VCaP (cell line): ENCODE results near the gene TNNT1.
"Not testable (repeated sequence)": the region's sequence is repeated elsewhere in the genome, so short reads cannot be mapped to it uniquely, and the experiment has no call there.

Experiments used
- H3K27ac ChIP-seq: fragments of 450-650 bp; 2 replicates; pipeline ENCODE4 v1.5.1; 2017
- TF ChIP-seq, protein P1 (sequence below): fragments of 450-650 bp; conservative IDR thresholded peaks from 2 replicates; pipeline ENCODE4 v1.5.1; 2017; ENCODE audit warnings: mild to moderate bottlenecking, moderate library complexity

The TNNT1 gene

DNA sequence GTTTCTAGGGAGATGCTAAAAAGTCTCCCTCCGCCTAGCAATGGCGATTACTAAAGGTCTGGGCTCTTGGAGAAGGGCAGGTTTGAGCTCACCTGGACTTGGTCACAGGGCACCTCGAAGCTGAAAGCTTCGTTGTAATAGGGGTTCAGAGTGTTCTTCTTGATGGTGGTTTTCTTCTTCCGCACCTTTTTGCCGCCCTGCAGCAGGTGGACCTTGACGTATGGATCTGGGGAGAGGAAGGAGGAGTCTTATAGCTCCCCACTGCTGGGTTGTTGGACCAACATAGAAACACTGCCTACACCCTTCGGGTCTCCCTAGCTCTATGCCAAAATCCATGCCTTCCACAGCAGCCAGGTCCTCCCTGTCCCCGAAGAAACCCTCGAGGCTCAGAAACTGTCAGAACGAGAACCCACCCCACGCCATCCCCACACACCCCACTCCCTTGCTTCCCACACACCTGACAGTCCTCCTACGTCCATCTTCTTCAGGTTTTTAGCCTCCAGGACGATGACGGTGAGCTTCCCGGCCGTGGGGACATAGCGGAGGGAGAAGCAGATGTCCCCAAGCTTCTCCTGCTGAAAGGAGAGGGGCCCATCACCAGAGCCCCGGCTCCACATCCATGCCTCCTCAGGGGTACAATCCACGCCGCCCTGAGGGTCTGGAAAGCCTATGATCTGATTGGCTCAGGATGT, 25.6 kb upstream of the TNNT1 start:
- TF ChIP-seq, protein P1, sequence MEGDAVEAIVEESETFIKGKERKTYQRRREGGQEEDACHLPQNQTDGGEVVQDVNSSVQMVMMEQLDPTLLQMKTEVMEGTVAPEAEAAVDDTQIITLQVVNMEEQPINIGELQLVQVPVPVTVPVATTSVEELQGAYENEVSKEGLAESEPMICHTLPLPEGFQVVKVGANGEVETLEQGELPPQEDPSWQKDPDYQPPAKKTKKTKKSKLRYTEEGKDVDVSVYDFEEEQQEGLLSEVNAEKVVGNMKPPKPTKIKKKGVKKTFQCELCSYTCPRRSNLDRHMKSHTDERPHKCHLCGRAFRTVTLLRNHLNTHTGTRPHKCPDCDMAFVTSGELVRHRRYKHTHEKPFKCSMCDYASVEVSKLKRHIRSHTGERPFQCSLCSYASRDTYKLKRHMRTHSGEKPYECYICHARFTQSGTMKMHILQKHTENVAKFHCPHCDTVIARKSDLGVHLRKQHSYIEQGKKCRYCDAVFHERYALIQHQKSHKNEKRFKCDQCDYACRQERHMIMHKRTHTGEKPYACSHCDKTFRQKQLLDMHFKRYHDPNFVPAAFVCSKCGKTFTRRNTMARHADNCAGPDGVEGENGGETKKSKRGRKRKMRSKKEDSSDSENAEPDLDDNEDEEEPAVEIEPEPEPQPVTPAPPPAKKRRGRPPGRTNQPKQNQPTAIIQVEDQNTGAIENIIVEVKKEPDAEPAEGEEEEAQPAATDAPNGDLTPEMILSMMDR, result no peak
- H3K27ac ChIP-seq, result peak overlapping the region; percentile 76

- TF ChIP-seq, protein P1, result no peak
- H3K27ac ChIP-seq, result peak overlapping the region; percentile 76
Measured at GRCh38 chr19:55173714-55174409, 24.9 kb upstream of the TNNT1 start.

DNA sequence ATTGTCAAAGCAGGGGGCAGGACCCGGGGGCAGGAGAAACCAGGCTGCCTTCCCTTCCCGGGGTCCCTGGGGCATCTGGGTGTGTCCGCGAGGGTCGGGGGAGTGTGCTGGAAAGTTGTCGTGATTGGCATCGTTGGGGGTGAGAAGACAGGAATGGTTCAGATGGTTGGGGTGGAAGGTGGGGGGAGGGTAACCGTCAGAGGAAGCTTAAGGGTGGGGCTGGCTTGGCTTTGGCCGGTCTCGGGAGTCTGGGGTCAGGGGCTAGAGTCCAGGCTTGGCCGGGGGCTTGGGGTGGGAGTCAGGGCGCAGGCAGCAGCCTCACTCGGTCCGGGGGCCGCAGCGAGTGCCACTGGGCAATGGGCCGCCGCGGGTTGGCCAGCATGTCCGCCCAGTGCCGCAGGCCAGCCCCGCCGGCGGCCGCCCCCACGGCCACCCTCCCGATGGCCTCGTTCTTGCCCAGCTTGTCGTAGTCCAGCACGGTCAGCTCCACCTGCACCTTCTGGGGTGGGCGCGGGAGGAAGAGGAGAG, 24.2 kb upstream of the TNNT1 start:
- H3K27ac ChIP-seq, result peak overlapping the region; percentile 76
- TF ChIP-seq, protein P1, result no peak

- TF ChIP-seq, protein P1, result no peak
- H3K27ac ChIP-seq, result peak overlapping the region; percentile 76; the same call in 1 of the 2 replicates
Measured at GRCh38 chr19:55172741-55173140, 23.7 kb upstream of the TNNT1 start.

DNA sequence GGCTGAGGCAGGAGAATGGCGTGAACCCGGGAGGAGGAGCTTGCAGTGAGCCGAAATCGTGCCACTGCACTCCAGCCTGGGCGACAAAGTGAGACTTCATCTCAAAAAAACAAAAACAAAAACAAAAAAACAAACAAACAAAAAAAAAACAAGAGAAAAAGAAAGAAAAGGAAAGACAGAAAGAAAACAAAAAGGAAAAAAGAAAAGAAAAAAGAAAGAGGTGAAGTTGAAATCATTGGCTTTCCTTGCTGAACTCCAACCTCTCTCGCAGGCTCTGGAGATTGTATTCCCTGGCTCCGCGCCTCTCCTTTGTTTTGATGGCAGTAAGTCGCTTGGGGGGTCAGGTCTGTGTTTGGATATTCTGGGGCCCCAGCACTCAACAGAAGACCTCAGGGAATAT, 23.3 kb upstream of the TNNT1 start:
- H3K27ac ChIP-seq, result not testable (repeated sequence)

DNA sequence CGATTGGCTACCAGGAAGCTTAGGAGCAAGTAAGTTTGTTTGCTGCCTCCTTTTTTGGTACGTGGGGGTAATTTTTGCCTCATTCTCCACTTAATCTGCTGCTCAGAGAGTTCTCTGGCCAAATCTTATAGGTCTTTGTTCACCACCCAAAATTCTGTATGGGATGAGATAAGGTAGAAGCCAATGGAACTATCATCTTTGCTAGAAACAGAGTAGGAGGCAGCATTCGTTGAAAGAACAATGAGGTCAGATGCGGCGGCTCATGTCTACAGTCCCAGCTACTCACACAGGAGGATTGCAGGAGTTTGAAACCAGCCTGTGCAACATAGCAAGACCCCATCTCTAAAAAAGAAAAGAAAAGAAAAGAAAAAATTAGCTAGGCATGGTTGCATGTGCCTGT, 22.4 kb upstream of the TNNT1 start:
- TF ChIP-seq, protein P1, result no peak
- no peak overlapping the region for H3K27ac ChIP-seq

DNA sequence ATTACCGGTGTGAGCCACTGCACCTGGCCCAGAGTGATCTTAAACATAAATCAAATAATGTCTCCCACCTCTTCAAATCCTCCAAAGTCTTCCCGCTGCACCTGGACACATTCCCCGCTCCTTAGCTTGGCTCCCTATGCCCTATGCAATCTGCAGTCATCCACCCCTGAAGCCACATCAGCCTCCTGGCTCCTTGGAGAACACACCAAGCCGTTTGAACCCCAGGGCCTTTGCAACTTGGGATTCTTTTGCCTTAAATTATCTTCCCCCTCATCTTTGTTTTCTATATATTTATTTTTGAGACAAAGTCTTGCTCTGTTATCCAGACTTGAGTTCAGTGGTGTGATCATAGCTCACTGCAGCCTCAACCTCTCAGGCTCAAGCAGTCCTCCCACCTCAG, 20.1 kb upstream of the TNNT1 start:
- no peak overlapping the region for H3K27ac ChIP-seq
- TF ChIP-seq, protein P1, result no peak
